Upper lobe of left lung (tissue), 4 donors: ENCODE data around the gene AKR1B1.

Experiments
- CTCF ChIP-seq, 6 experiments: fragments of 450-650 bp in 4 of 6; fragments of 200-600 bp in 2 of 6; sonication (generic) in 2 of 6; IDR thresholded peaks; one replicate each; pipeline ENCODE4 v1.5.1; 2016 to 2019; ENCODE audit warnings: antibody characterized with exemption in 6 of 6
- POLR2A ChIP-seq, 4 donors: fragments of 450-650 bp; IDR thresholded peaks; one replicate each; pipeline ENCODE4 v1.5.1; 2016 to 2017; ENCODE audit warnings: antibody characterized with exemption in 4 of 4, mild to moderate bottlenecking in 2 of 4
- POLR2AphosphoS5 ChIP-seq, 2 donors: sonication (generic); formaldehyde crosslinking; IDR thresholded peaks; one replicate each; pipeline ENCODE4 v1.5.1; 2017; ENCODE audit warnings: antibody characterized with exemption in 2 of 2

GRCh38 chr7:134400859-134401258 is 58.0 kb downstream of the AKR1B1 start:
- no peak for TF ChIP-seq POLR2A (IDR thresholded peaks at IDR 0.05)
- TF ChIP-seq CTCF (IDR thresholded peaks at IDR 0.05) = no peak
- TF ChIP-seq POLR2AphosphoS5 (IDR thresholded peaks at IDR 0.05) = no peak
